GM23338 (cell line): ENCODE results near the gene UBE3B. TPM values are rescaled to one million over a fixed set of nuclear protein-coding genes. Genes with fewer than 3 reads are reported as not detected.

Source experiments
- ATAC-seq: fragments of 200-7000 bp; cut with Tn5 transposase; 3 replicates; pipeline ENCODE4 v1.9.1; 2020
- DNase-seq: peaks from one replicate; pipeline ENCODE4 v3.0.0-alpha.2; 2015; ENCODE audit warnings: low spot score
- H2AFZ ChIP-seq: fragments of 200-600 bp; sonication (generic); 2 replicates; pipeline ENCODE4 v1.8.0; 2016; ENCODE audit warnings: antibody characterized with exemption, mild to moderate bottlenecking, moderate library complexity
- H3F3A ChIP-seq: fragments of 200-600 bp; sonication (generic); replicated peaks from 2 replicates; pipeline ENCODE4 v1.8.0; 2017; ENCODE audit warnings: antibody characterized with exemption, mixed run types, low read depth
- H3K27ac ChIP-seq: fragments of 200-600 bp; sonication (generic); 2 replicates; pipeline ENCODE4 v1.6.1; 2016; ENCODE audit warnings: low read depth
- H3K27me3 ChIP-seq: fragments of 200-600 bp; sonication (generic); 2 replicates; pipeline ENCODE4 v1.8.0; 2016; ENCODE audit warnings: mild to moderate bottlenecking, mixed run types, moderate library complexity; ENCODE audit not compliant: insufficient read depth
- H3K36me3 ChIP-seq: fragments of 200-600 bp; sonication (generic); 2 replicates; pipeline ENCODE4 v1.8.0; 2016; ENCODE audit warnings: mild to moderate bottlenecking; ENCODE audit not compliant: insufficient read depth
- H3K4me1 ChIP-seq: fragments of 200-600 bp; sonication (generic); 2 replicates; pipeline ENCODE4 v1.8.0; 2016; ENCODE audit warnings: mild to moderate bottlenecking, moderate library complexity; ENCODE audit not compliant: insufficient read depth
- H3K4me2 ChIP-seq: fragments of 200-600 bp; sonication (generic); 2 replicates; pipeline ENCODE4 v1.7.1; 2017; ENCODE audit warnings: mixed run types
- H3K4me3 ChIP-seq: fragments of 200-600 bp; sonication (generic); 2 replicates; pipeline ENCODE4 v1.6.1; 2016; ENCODE audit warnings: mixed run types
- H3K79me2 ChIP-seq: fragments of 200-600 bp; sonication (generic); replicated peaks from 2 replicates; pipeline ENCODE4 v1.8.0; 2017; ENCODE audit warnings: mild to moderate bottlenecking; ENCODE audit not compliant: insufficient read depth
- H3K9me2 ChIP-seq: fragments of 200-600 bp; sonication (generic); 2 replicates; pipeline ENCODE4 v1.8.0; 2017; ENCODE audit not compliant: insufficient read depth
- H4K20me1 ChIP-seq: fragments of 200-600 bp; sonication (generic); replicated peaks from 2 replicates; pipeline ENCODE4 v1.8.0; 2017; ENCODE audit warnings: mild to moderate bottlenecking; ENCODE audit not compliant: insufficient read depth
- H3K27ac Mint-ChIP-seq: 2 replicates; pipeline ENCODE4 v1.8.0; 2020; ENCODE audit warnings: inconsistent platforms, mild to moderate bottlenecking, moderate library complexity, mixed read lengths
- H3K27me3 Mint-ChIP-seq: 3 replicates; pipeline ENCODE4 v1.8.0; 2022; ENCODE audit warnings: low read depth, mild to moderate bottlenecking, moderate library complexity, mixed read lengths, inconsistent platforms; ENCODE audit not compliant: insufficient read depth, poor library complexity
- H3K36me3 Mint-ChIP-seq: 3 replicates; pipeline ENCODE4 v1.8.0; 2021; ENCODE audit warnings: low read depth, mild to moderate bottlenecking, inconsistent platforms, moderate library complexity, mixed read lengths
- H3K4me1 Mint-ChIP-seq: 3 replicates; pipeline ENCODE4 v1.8.0; 2020; ENCODE audit warnings: mild to moderate bottlenecking, inconsistent platforms, mixed read lengths
- H3K4me3 Mint-ChIP-seq: 3 replicates; pipeline ENCODE4 v1.8.0; 2021; ENCODE audit warnings: moderate library complexity, mild to moderate bottlenecking, inconsistent platforms, mixed read lengths
- H3K9me3 Mint-ChIP-seq: 3 replicates; pipeline ENCODE4 v1.8.0; 2020; ENCODE audit warnings: moderate library complexity, mild to moderate bottlenecking, inconsistent platforms, mixed read lengths
- CREB1 ChIP-seq: fragments of 250-450 bp; sonication (Bioruptor Pico); IDR thresholded peaks from 2 replicates; pipeline ENCODE4 v1.5.0; 2020; ENCODE audit warnings: low read depth, mild to moderate bottlenecking, moderate library complexity
- STAT1 ChIP-seq: IDR thresholded peaks from one replicate; pipeline ENCODE4 v1.6.1; 2016; ENCODE audit warnings: antibody characterized with exemption; ENCODE audit not compliant: unreplicated experiment
- ZNF114 ChIP-seq: fragments of 250-450 bp; sonication (Bioruptor Pico); IDR thresholded peaks from 2 replicates; pipeline ENCODE4 v1.5.0; 2020; ENCODE audit warnings: mild to moderate bottlenecking, moderate library complexity
- ZNF331 ChIP-seq: fragments of 250-450 bp; sonication (Bioruptor Pico); IDR thresholded peaks from 2 replicates; pipeline ENCODE4 v1.5.0; 2020; ENCODE audit warnings: low read depth, mild to moderate bottlenecking, moderate library complexity
- polyA plus RNA-seq: library from polyadenylated mRNA; unstranded; fragments of >200 nt; fragmentation: Nextera tagmentation; extraction: Ambion mirVana; gene quantifications from 2 replicates; pipeline ENCODE4 v1.2.1, GENCODE V29; 2016
- total RNA-seq: library from RNA; depleted of rRNA; stranded (reverse); fragments of >200 nt; shearing (Covaris generic); gene quantifications from 2 replicates; pipeline ENCODE4 v1.2.3, GENCODE V29; 2014
- TF ChIP-seq, protein P1 (sequence below): IDR thresholded peaks from 2 replicates; pipeline ENCODE4 v1.6.1; 2016; ENCODE audit warnings: antibody characterized with exemption
- TF ChIP-seq, protein P2 (sequence below), 2 experiments: fragments of 200-600 bp in 1 of 2; sonication (generic) in 1 of 2; conservative IDR thresholded peaks; 2 replicates each; pipeline versions ENCODE4 v1.5.1 to v1.6.1; 2016 to 2017; ENCODE audit warnings: antibody characterized with exemption in 2 of 2, low read depth in 2 of 2, mild to moderate bottlenecking in 2 of 2, moderate library complexity in 1 of 2
- TF ChIP-seq, protein P3 (sequence below): fragments of 250-450 bp; sonication (Bioruptor Pico); IDR thresholded peaks from 2 replicates; pipeline ENCODE4 v1.5.0; 2020; ENCODE audit warnings: mild to moderate bottlenecking, moderate library complexity

Gene UBE3B
- total and polyA plus RNA-seq, 2 experiments from 2014 or later: 20.8 TPM

DNA sequence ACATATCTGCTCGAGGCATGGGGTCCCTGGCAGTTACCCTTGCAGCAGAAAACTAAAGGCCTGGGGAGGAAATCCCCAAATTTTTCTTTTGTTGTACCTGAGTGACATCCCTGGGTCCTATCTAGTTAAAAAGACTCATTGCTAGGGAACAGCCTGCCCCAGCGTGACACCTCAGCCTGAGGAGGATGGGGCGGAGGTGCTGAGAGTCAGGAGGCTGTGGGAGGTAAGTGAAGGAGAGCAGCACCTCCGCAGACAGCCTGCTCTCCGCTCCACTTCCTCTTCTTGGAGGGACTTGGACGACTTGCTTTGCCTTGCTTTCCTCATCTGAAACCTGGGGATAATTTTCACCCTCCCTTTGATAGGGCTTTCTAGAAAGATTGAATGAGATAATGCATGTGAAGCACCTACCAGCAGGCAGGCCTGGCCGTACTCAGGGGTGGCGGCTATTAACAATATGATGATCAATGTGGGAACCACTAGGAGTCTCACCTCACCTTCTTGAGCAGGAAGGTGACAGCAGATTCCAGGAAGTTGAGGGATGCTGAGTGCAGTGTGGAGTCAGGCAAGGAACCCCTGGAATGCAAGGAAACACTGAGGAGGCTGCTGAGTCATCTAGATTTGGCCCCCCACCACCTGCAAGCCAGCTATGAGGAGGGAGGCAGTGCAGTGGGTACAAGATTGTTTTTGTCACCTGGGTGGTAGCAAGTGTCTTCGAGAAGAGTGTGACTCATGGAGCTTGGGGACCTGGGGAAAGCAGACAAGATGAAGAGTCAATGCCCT, 23.2 kb downstream of the UBE3B start (continued):
- TF ChIP-seq, protein P1, sequence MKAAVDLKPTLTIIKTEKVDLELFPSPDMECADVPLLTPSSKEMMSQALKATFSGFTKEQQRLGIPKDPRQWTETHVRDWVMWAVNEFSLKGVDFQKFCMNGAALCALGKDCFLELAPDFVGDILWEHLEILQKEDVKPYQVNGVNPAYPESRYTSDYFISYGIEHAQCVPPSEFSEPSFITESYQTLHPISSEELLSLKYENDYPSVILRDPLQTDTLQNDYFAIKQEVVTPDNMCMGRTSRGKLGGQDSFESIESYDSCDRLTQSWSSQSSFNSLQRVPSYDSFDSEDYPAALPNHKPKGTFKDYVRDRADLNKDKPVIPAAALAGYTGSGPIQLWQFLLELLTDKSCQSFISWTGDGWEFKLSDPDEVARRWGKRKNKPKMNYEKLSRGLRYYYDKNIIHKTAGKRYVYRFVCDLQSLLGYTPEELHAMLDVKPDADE: no peak
- no peak for TF ChIP-seq ZNF331 (CRISPR knock-in tag)
- no peak for TF ChIP-seq ZNF114 (CRISPR knock-in tag)

DNA sequence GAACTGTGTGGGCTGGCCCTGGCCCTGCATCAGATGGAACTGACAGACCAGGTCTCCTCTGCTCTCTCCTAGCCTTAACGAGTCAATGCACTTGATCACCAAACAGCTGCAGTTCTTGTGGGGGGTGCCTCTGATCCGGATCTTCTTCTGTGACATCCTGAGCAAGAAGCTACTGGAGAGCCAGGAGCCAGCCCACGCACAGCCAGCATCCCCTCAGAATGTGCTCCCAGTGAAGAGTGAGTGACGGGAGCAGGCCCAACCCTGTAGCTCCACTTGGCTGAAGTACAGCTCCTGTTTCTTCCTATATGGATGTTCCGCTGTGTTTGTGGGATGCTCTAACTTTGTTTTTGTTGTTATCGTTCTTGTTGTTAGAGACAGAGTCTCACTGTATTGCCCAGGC, 23.9 kb downstream of the UBE3B start:
- H3K4me3 ChIP-seq: no peak overlapping the region
- H3F3A ChIP-seq: no peaks in the 10 kb centered on the region
- ATAC-seq (no peak), DNase-seq (no peak)
- Mint-ChIP-seq H3K9me3 (0 out of 3 replicates have a peak, but pooled peaks cover 4% of the 10 kb centered on the region), H3K36me3 (peaks cover 31% of the 10 kb centered on the region), H3K27ac (no peak overlapping the region), H3K27me3 (peaks cover 2% of the 10 kb centered on the region), H3K4me1 (no peaks in the 10 kb centered on the region; the same call in 2 of the 3 replicates), H3K4me3 (no peak overlapping the region)
- no peak overlapping the region for H3K27ac ChIP-seq
- no peak for TF ChIP-seq ZNF331 (CRISPR knock-in tag)
- no peak for TF ChIP-seq ZNF114 (CRISPR knock-in tag)
- no peak for TF ChIP-seq CREB1 (CRISPR knock-in tag)
- TF ChIP-seq, protein P2, sequence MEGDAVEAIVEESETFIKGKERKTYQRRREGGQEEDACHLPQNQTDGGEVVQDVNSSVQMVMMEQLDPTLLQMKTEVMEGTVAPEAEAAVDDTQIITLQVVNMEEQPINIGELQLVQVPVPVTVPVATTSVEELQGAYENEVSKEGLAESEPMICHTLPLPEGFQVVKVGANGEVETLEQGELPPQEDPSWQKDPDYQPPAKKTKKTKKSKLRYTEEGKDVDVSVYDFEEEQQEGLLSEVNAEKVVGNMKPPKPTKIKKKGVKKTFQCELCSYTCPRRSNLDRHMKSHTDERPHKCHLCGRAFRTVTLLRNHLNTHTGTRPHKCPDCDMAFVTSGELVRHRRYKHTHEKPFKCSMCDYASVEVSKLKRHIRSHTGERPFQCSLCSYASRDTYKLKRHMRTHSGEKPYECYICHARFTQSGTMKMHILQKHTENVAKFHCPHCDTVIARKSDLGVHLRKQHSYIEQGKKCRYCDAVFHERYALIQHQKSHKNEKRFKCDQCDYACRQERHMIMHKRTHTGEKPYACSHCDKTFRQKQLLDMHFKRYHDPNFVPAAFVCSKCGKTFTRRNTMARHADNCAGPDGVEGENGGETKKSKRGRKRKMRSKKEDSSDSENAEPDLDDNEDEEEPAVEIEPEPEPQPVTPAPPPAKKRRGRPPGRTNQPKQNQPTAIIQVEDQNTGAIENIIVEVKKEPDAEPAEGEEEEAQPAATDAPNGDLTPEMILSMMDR (conservative IDR thresholded peaks at IDR 0.05; ENCODE audit: low read depth in 2 of 2): no peak
- TF ChIP-seq, protein P3, sequence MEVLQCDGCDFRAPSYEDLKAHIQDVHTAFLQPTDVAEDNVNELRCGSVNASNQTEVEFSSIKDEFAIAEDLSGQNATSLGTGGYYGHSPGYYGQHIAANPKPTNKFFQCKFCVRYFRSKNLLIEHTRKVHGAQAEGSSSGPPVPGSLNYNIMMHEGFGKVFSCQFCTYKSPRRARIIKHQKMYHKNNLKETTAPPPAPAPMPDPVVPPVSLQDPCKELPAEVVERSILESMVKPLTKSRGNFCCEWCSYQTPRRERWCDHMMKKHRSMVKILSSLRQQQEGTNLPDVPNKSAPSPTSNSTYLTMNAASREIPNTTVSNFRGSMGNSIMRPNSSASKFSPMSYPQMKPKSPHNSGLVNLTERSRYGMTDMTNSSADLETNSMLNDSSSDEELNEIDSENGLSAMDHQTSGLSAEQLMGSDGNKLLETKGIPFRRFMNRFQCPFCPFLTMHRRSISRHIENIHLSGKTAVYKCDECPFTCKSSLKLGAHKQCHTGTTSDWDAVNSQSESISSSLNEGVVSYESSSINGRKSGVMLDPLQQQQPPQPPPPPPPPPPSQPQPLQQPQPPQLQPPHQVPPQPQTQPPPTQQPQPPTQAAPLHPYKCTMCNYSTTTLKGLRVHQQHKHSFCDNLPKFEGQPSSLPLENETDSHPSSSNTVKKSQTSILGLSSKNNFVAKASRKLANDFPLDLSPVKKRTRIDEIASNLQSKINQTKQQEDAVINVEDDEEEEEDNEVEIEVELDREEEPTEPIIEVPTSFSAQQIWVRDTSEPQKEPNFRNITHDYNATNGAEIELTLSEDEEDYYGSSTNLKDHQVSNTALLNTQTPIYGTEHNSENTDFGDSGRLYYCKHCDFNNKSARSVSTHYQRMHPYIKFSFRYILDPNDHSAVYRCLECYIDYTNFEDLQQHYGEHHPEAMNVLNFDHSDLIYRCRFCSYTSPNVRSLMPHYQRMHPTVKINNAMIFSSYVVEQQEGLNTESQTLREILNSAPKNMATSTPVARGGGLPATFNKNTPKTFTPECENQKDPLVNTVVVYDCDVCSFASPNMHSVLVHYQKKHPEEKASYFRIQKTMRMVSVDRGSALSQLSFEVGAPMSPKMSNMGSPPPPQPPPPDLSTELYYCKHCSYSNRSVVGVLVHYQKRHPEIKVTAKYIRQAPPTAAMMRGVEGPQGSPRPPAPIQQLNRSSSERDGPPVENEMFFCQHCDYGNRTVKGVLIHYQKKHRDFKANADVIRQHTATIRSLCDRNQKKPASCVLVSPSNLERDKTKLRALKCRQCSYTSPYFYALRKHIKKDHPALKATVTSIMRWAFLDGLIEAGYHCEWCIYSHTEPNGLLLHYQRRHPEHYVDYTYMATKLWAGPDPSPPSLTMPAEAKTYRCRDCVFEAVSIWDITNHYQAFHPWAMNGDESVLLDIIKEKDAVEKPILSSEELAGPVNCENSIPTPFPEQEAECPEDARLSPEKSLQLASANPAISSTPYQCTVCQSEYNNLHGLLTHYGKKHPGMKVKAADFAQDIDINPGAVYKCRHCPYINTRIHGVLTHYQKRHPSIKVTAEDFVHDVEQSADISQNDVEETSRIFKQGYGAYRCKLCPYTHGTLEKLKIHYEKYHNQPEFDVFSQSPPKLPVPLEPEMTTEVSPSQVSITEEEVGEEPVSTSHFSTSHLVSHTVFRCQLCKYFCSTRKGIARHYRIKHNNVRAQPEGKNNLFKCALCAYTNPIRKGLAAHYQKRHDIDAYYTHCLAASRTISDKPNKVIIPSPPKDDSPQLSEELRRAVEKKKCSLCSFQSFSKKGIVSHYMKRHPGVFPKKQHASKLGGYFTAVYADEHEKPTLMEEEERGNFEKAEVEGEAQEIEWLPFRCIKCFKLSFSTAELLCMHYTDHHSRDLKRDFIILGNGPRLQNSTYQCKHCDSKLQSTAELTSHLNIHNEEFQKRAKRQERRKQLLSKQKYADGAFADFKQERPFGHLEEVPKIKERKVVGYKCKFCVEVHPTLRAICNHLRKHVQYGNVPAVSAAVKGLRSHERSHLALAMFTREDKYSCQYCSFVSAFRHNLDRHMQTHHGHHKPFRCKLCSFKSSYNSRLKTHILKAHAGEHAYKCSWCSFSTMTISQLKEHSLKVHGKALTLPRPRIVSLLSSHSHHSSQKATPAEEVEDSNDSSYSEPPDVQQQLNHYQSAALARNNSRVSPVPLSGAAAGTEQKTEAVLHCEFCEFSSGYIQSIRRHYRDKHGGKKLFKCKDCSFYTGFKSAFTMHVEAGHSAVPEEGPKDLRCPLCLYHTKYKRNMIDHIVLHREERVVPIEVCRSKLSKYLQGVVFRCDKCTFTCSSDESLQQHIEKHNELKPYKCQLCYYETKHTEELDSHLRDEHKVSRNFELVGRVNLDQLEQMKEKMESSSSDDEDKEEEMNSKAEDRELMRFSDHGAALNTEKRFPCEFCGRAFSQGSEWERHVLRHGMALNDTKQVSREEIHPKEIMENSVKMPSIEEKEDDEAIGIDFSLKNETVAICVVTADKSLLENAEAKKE (CRISPR knock-in tag): no peak
- no peak for TF ChIP-seq STAT1
- H2AFZ ChIP-seq: no peak overlapping the region
- H3K4me2 ChIP-seq: no peak overlapping the region
- H3K36me3 ChIP-seq: peaks cover 14% of the 10 kb centered on the region; the same call in 1 of the 2 replicates
- H3K9me2 ChIP-seq: no peaks in the 10 kb centered on the region
- no peaks in the 10 kb centered on the region for H3K4me1 ChIP-seq
- H3K79me2 ChIP-seq: no peaks in the 10 kb centered on the region
- peaks cover 9% of the 10 kb centered on the region; the same call in 1 of the 2 replicates for H4K20me1 ChIP-seq
- no peaks in the 10 kb centered on the region for H3K27me3 ChIP-seq
